ENCODE data around the gene SLC24A3.

Gene SLC24A3

GRCh38 chr20:19520261-19520660 lies 307.8 kb downstream of the SLC24A3 start:
- no peak for DNase-seq

- no peak for DNase-seq
Observed at GRCh38 chr20:19522071-19522801, 309.8 kb downstream of the SLC24A3 start.

- DNase-seq, result no peak
Observed at GRCh38 chr20:19522836-19523590, 310.6 kb downstream of the SLC24A3 start.

- DNase-seq, result no peak
Observed at GRCh38 chr20:19524691-19525090, 312.2 kb downstream of the SLC24A3 start.

GRCh38 chr20:19527509-19527908 lies 315.1 kb downstream of the SLC24A3 start:
- DNase-seq, result no peak

GRCh38 chr20:19528286-19529030 lies 316.0 kb downstream of the SLC24A3 start:
- no peak for DNase-seq

- DNase-seq, result no peak
Observed at GRCh38 chr20:19530006-19530405, 317.6 kb downstream of the SLC24A3 start.

GRCh38 chr20:19531446-19531845 lies 319.0 kb downstream of the SLC24A3 start:
- no peak for DNase-seq

GRCh38 chr20:19538556-19538955 lies 326.1 kb downstream of the SLC24A3 start:
- no peak for DNase-seq

- DNase-seq, result no peak
Observed at GRCh38 chr20:19539191-19539590, 326.7 kb downstream of the SLC24A3 start.

- no peak for DNase-seq
Observed at GRCh38 chr20:19540392-19540791, 327.9 kb downstream of the SLC24A3 start.

GRCh38 chr20:19543101-19543500 lies 330.7 kb downstream of the SLC24A3 start:
- DNase-seq, result no peak

GRCh38 chr20:19544684-19545083 lies 332.2 kb downstream of the SLC24A3 start:
- DNase-seq, result no peak

- DNase-seq, result no peak
Observed at GRCh38 chr20:19546648-19547047, 334.2 kb downstream of the SLC24A3 start.

GRCh38 chr20:19547547-19547946 lies 335.1 kb downstream of the SLC24A3 start:
- no peak for DNase-seq

- DNase-seq, result no peak
Observed at GRCh38 chr20:19549896-19550295, 337.5 kb downstream of the SLC24A3 start.

- DNase-seq, result no peak
Observed at GRCh38 chr20:19552221-19553180, 340.1 kb downstream of the SLC24A3 start.

- no peak for DNase-seq
Observed at GRCh38 chr20:19554666-19555065, 342.2 kb downstream of the SLC24A3 start.

- no peak for DNase-seq
Observed at GRCh38 chr20:19555726-19556125, 343.3 kb downstream of the SLC24A3 start.

- no peak for DNase-seq
Observed at GRCh38 chr20:19557291-19557690, 344.8 kb downstream of the SLC24A3 start.

- peak; percentile 8 for DNase-seq
Observed at GRCh38 chr20:19560881-19561480, 348.5 kb downstream of the SLC24A3 start.

- DNase-seq, result no peak
Observed at GRCh38 chr20:19562426-19562825, 350.0 kb downstream of the SLC24A3 start.

All from EL (cell line).